Pulmonary artery endothelial cell (primary cell): Measurements from ENCODE around the gene CARD10. TPM values are rescaled to one million over a fixed set of nuclear protein-coding genes. Genes with fewer than 3 reads are reported as not detected.

Source experiments
- DNase-seq: peaks from one replicate; pipeline ENCODE4 v3.0.0-alpha.2; 2011; ENCODE audit warnings: low read depth, low spot score
- total RNA-seq: library from RNA; depleted of rRNA; stranded (reverse); fragments of >200 nt; gene quantifications from 2 replicates; pipeline ENCODE4 v1.2.3, GENCODE V29; 2014

CARD10 gene
- total RNA-seq, 1 donor from 2014 or later: 39.7 TPM

- no peak for DNase-seq
Measured at GRCh38 chr22:37487571-37487970, 31.6 kb downstream of the CARD10 start.

GRCh38 chr22:37487129-37487528 is 32.1 kb downstream of the CARD10 start:
- no peak for DNase-seq

DNA sequence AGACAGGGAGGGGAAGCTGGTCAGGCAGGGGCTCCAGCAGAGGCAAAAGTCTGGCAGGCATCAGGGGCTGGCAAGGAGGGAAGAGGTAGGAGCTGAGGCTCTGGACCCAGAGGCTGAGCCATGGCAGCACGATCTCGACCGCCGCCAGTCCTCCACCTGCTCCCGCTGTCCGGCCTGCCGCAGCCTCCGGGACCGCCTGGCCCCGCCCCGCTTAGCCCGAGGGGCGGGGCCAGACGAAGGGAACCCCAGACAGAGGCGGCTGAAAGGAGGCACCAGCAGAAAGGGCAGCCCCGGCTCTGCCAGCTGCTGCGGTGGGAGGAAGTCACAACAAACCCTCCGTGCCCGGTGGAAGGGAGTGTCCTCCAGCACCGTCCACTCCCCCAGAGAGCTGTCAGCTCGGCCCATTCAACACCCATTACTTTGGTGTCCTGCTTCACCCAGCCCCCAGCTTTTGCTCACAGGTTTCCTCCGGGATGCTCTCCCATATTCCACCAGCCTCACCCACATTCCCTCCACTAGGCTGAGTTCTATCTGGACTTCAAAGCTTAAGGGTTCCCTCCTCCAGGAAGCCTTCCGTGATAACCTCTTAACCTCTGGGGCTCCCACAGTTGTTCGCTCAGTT is 32.9 kb downstream of the CARD10 start, which contains the start of gene MFNG:
Gene MFNG (minus strand): TSS at position 161 of the 622 bp plus-strand sequence. CDS start 207 bp downstream, outside the sequence.
- no peak for DNase-seq

DNA sequence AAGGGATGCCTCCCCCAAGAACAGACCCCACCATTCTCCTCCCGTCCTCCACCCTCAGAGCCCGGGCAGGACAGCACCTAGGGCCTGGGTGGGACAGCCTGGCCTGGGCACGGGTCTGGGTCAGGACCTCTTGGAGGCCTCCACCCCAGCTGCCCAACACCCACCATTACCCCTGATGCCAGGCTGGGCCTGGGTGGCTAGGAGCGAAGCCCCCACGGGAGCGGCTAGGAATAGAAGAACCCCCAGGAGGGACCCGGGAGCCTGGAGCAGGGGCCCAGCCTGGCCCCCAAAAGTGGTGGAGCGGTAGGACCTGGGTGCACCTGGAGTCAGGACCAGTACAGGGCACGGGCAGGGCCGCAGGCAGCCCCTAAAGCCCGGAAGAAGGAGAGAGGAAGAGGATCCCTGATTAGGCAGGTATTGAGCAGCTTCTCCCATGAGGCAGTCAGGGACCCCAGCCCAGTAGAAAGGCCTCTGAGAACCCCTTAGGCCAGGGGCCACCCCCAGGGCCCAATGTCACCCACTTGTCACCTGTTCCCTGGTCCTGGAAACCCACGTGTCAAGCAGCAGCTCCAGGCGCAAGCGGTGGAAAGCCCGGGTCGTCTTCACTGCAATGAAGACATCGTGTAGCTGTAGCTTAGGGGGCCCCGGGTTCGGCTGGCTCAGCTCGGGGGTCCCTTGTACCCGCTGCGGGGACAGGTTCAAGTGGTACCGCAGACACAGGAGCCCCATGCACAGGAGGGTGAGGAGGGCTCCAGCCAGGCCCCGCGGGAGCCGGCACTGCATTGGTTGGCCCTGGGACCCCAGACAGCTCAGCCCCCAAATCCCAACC is 33.6 kb downstream of the CARD10 start:
- no peak for DNase-seq

DNA sequence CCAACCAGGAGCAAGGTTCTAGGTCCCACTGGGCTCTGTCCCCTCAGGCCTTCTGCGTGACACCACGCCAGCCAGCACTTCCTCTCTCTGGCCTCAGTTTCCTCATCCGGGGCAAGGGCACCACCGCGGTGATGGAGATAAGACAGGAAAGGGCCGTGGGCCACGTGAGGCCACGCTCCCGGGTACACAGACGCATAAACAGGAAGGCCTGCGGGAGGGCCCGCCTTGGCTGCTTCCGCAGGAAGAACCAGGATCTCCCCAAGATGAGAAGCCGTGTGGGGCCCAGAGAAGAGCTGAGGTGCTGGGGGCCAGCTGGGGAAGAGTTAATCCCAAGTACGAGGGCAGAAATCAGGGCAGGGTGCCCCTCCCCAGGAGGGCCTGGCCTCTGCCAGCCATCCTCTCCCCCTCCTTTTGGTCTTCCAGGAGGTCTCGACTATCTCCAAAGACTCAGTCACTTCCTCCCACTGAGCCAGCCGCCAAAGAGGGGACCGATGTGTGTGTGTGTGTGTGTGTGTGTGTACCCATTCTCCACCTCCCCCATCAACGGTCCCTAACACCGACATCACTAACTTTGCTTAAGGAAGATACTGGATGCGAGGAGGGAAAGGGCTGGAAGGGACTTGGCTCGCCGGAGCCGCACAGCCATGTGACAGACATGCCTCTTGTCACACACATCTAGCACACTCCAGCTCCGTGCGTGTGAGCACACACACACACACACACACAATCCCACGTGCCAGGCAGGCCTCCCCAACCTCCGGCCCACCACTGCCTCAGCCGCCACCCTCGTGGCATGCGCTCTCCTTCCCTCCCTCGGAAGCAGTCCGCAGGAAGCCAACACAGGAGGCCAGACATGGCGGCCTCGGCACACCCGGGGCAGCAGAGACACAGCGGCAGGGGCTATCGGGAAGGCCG is 34.5 kb downstream of the CARD10 start:
- DNase-seq: peak; percentile 79

GRCh38 chr22:37483050-37483449 is 36.2 kb downstream of the CARD10 start:
- DNase-seq: no peak

DNA sequence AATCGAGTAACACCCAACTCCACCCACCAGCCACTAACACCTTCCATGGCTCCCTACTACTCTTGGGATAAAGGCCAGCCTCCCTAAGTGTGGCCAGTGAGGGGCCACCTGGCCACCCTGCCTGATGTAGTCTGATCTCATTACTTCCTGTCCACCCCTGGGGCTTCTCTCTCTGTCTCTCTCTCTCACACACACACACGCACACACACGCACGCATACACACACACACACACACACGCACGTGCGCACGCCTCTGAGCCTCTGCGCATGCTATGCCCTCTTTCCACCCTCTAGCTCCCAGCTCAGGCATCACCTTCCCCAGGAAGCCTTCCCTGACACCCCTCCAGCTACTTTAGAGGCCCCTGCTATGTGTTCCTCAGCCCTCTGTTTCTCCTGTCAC is 37.0 kb downstream of the CARD10 start:
- no peak for DNase-seq

GRCh38 chr22:37481347-37481907 is 37.8 kb downstream of the CARD10 start:
- DNase-seq: no peak

DNA sequence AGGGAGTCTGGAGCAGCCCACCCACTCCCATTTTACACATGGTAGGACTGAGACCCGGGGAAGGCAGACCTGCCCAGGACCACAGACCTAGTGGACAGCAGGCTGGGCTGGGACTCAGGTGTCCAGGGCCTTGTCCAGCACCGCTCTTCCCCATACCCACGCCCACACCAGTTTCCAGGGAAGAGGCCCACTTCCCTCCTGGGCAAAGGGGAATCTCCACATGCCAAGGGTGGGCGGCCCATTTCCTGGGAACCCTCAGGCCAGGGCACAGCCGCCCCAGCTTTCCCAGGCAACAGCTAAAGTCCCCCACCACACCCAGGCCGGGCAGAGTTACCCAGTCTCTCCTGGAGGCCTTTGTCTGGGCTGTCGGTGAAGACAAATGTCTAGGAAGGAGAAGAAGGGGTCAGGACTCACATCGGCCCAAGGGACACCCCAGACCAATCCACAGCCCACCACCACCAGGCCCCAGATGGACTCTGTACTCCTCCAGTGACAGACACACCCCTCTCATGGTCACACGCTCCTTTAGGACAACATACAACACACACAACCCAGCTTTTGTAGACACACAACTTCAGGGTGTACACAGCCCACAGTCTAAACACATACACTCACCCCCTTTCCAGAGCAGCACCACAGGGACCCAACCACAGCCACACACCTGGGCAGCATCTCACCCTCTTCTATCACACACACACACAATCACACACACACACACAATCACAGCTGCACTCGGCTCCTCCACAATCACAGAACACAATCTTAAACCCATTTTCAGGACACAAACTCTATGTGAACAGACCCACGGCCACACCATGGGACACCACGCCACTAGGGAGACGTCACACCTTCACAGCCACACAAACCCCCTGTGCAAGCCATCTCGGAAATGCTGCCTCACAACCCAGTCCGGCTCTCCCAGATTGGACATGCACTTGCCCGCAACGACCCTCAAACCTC is 38.5 kb downstream of the CARD10 start:
- no peak for DNase-seq

DNA sequence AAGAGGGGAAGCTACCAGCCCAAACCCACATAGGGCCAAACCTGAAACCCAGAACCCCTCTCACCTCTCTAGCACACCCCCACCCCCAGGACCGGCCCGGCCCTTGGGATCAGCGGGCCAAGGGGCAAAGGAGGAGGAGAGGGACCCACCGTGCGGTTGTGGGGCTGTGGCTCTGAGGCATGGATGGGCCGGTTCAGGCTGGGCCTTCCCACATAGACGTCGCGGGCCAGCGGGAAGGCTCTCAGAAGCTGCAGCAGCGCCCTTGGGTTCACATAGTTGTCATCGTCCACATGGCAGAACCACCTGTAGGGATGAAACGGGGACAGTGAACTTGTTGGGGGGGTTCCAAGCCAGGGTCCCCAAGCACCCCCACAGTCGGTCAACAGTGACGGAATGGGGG is 40.0 kb downstream of the CARD10 start:
- DNase-seq: no peak

DNA sequence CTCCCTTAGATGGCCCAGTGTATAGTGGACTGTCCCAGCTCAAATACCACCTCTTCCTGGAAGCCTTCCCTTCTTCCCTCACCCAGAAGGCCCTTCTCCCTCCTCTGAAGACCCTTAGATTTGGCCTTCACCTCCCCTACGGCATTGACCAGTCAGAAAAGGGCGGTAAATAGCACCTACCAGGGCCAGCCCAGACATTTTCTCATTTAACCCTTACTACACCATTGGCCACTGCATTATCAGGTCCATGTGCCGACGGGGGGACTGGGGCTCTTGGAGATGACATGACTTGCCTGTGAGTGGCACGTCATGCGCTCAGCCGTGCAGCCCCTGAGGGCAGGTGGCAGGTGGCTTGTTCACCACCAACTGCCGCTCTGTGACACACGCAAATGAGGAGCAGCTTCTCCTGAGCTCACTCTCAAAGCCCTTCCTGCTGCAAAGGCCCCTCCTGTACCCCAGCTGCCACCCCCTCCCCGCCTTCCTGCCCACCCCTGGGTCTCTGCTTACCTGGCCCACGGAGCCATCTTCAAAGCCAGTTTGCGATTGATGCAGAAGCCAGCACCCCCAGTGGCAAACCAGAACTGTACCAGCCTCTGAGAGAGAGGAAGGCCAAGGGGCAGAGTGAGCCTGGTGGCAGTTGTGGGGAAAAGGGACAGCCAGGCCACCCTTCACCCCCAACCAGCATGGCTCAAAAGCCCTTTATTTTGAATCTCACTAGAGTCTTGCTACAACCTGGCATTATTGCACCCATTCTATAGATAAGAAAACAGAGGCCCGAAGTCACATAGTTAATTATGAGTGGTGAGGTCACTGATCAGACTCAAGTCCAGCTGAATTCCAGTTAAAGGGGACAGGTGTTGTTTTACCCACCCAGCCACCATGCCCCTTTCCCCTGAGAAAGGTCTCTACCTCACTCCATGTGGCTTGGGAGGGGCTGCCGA is 42.6 kb downstream of the CARD10 start:
- no peak for DNase-seq

DNA sequence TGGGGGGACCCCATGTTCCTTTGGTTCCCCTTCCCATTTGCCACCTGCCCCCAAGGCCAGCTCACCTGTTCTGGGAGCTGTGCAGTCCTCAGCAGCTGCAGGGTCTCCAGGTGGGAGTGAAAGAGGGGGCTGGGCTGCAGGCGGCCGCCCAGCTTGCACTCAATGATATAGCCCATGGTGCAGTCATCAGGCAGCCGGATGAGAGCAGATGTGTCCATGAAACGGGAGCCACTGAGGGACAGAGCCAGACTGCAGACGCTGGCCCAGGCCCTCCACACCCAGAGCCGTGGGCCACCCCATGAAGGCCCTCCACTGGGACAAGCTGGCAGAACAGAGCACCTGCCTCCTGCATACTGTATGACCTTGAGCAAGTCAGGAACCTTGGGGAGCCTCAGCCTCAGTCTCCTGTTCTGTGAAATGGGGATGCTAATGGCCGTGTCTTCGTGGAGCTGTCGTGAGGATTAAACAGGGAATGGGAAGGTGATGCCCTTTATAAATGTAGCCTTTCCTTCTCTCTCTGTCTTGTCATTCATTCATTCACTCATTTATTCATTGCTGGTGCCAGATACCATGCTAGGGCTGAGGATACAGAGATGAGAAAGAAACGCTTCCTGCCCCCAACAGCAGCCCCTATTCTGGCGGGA is 44.6 kb downstream of the CARD10 start:
- no peak for DNase-seq

GRCh38 chr22:37473437-37473946 is 45.7 kb downstream of the CARD10 start:
- DNase-seq: no peak

DNA sequence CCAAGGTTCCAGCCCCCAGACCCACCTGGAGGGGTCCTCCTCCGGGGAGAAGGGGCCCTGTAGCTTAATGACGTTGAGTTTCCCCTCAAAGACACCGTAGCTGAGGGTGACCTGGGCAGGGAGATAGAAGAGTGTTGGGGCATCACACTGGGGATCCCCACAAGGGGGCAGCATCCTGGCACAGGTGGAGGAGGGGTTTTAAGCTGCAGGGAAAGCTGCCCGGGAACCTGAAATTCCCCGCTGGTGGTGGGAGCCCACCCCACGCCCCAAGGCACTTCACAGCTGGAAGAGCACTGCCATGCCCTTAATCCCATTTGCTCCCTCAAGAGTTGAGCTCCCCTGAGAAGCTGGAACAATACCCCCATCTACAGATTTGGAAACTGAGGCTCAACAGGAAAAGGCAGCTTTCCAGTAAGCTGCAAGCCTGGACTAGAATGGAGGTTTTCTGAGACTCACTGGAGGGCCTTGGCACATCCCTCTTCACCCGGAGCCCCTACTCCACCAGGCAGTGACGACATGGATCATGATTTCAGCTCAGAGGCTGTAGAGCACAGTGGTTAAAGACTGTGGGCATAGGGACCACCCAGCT is 46.7 kb downstream of the CARD10 start:
- DNase-seq: no peak

DNA sequence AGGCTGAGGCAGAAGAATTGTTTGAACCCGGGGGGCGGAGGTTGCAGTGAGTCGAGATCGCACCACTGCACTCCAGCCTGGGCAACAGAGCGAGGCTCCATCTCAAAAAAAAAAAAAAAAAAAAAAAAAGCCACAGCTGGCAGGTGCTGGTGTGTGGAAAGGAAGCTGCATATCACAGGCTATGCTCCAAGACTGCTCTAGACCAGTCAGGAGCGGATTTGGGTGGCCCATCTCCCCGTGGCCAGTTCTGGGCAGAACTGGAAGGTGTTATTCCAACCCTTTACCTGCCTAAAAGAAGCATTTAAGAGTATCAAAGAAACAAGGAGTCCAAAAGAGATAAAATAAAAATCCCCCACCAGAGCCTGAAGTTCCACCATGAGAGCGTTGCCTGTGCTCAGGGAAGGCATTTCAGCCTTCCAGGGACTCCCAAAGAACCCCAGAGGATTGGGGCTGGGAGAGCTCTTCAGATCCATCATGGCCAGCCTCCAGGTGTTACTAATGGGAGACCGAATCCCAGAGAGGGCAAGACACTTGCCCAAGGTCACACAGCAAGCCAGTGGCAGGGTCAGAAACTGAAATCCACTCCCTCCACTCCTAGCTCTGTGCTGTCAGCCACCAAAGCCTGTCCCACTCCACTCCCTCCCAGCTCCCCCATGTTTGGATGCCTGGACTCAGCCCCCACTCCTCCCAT is 47.3 kb downstream of the CARD10 start:
- DNase-seq: no peak

GRCh38 chr22:37470087-37470445 is 49.1 kb downstream of the CARD10 start:
- no peak for DNase-seq

DNA sequence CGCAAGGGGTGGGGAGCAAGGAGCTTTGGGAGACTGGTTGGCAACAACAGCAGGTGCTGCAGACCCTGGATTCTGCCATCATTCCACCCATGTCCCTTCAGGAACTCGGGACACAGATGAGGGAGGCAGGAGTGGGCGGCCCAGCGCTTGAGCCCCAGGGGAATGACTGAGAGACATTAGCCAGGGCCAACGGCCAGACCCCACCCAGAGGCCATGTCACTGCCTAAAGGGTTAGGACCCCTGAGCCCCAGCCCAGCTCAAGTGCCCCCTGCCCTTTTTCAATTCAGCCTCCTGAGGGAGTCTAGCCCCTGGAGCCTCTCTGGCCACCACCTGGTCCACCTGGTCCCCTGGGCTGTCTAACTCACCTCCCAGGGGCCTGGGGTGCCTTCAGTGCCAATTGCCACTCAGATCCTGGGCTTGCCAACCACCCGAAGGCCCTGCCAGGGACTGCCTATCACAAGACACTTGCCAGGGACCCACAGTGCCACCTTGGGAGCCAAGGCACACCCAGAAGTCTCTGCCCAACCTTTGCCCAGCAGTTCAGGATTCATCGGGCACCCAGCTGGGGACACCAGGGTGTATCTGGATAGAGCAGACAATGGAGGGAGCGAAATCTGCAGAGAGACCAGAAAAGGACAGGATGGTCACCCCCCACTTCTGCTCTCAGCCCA is 49.7 kb downstream of the CARD10 start:
- no peak for DNase-seq
